ENCODE data around the gene LRP1-AS. TPM values are rescaled to one million over a fixed set of nuclear protein-coding genes. Genes with fewer than 3 reads are reported as not detected.

Gene LRP1-AS
- total and polyA plus RNA-seq, 8 donors, result not detected

GRCh38 chr12:57159311-57159710 is 11.9 kb upstream of the LRP1-AS start:
- Histone ChIP-seq H3K36me3 (peaks cover 46 to 100% (median 96%) of the 10 kb centered on the region in 4 donors), H3K27me3 (no peaks in the 10 kb centered on the region), H3K4me3 (no peak overlapping the region), H3K4me1 (peaks cover 3 to 25% (median 6%) of the 10 kb centered on the region in 4 donors), H3K9me3 (no peaks in the 10 kb centered on the region), H3K27ac (no peak overlapping the region)
- DNase-seq, result no peak
- WGBS, 5 donors, result 65 to 85% (median 79%) methylated on average over 4 of the region's 4 CpGs
- TF ChIP-seq CTCF (IDR thresholded peaks at IDR 0.05) (no peak), POLR2AphosphoS5 (IDR thresholded peaks at IDR 0.05) (no peak), POLR2A (IDR thresholded peaks at IDR 0.05) (no peak), EP300 (IDR thresholded peaks at IDR 0.05) (no peak)
- intact Hi-C loops (cut with DNase I; ENCODE audit: low total_unique reads), result no loop called here

- no peak for DNase-seq
- intact Hi-C loops (cut with DNase I; ENCODE audit: low total_unique reads), result no loop called here
- WGBS, 5 donors, result 65 to 85% (median 78%) methylated on average over 4 of the region's 4 CpGs
- Histone ChIP-seq H3K27me3 (no peaks in the 10 kb centered on the region), H3K36me3 (peaks cover 40 to 100% (median 95%) of the 10 kb centered on the region in 4 donors), H3K9me3 (no peaks in the 10 kb centered on the region), H3K4me1 (peaks cover 6 to 32% (median 10%) of the 10 kb centered on the region in 4 donors), H3K27ac (peak overlapping the region in 2 of 5 donors; percentile 18 to 55), H3K4me3 (no peak overlapping the region)
- no peak for TF ChIP-seq POLR2AphosphoS5 (IDR thresholded peaks at IDR 0.05)
- TF ChIP-seq CTCF (IDR thresholded peaks at IDR 0.05), result no peak
- no peak for TF ChIP-seq POLR2A (IDR thresholded peaks at IDR 0.05)
- TF ChIP-seq EP300 (IDR thresholded peaks at IDR 0.05), result no peak
Measured at GRCh38 chr12:57158665-57159064, 11.2 kb upstream of the LRP1-AS start.

- intact Hi-C loops (cut with DNase I; ENCODE audit: low total_unique reads), result no loop called here
- peaks cover 9 to 36% (median 14%) of the 10 kb centered on the region in 4 donors for H3K4me1 ChIP-seq
- H3K9me3 ChIP-seq, result no peaks in the 10 kb centered on the region
- no peak for DNase-seq
- no peaks in the 10 kb centered on the region for H3K27me3 ChIP-seq
- 86 to 93% (median 91%) methylated on average over 10 to 16 of the region's 16 CpGs for WGBS, 5 donors
- no peak overlapping the region for H3K4me3 ChIP-seq
- H3K27ac ChIP-seq, result peak overlapping the region in 2 of 5 donors; percentile 18 to 55
- no peak for TF ChIP-seq POLR2AphosphoS5 (IDR thresholded peaks at IDR 0.05)
- no peak for TF ChIP-seq CTCF (IDR thresholded peaks at IDR 0.05)
- TF ChIP-seq EP300 (IDR thresholded peaks at IDR 0.05), result no peak
- TF ChIP-seq POLR2A (IDR thresholded peaks at IDR 0.05), result no peak
- H3K36me3 ChIP-seq, result peaks cover 38 to 95% (median 92%) of the 10 kb centered on the region in 4 donors
Measured at GRCh38 chr12:57158186-57158585, 10.8 kb upstream of the LRP1-AS start.

- intact Hi-C loops (cut with DNase I; ENCODE audit: low total_unique reads), result no loop called here
- H3K4me1 ChIP-seq, result peaks cover 12 to 42% (median 17%) of the 10 kb centered on the region in 4 donors
- H3K27me3 ChIP-seq, result no peaks in the 10 kb centered on the region
- H3K4me3 ChIP-seq, result no peak overlapping the region
- 80 to 94% (median 90%) methylated on average over 5 of the region's 5 CpGs for WGBS, 5 donors
- H3K36me3 ChIP-seq, result peaks cover 34 to 90% (median 87%) of the 10 kb centered on the region in 4 donors
- TF ChIP-seq CTCF (IDR thresholded peaks at IDR 0.05), result no peak
- no peak for TF ChIP-seq EP300 (IDR thresholded peaks at IDR 0.05)
- TF ChIP-seq POLR2A (IDR thresholded peaks at IDR 0.05), result no peak
- no peak for TF ChIP-seq POLR2AphosphoS5 (IDR thresholded peaks at IDR 0.05)
- peak overlapping the region in 2 of 5 donors; percentile 18 to 55 for H3K27ac ChIP-seq
- no peak for DNase-seq
- no peaks in the 10 kb centered on the region for H3K9me3 ChIP-seq
Measured at GRCh38 chr12:57157588-57158173, 10.3 kb upstream of the LRP1-AS start.

Measured in stomach (tissue), 9 donors.